ENCODE data around the gene CIC. TPM values are rescaled to one million over a fixed set of nuclear protein-coding genes. Genes with fewer than 3 reads are reported as not detected.

The CIC gene
- total and polyA plus RNA-seq, 2 of the 13 experiments (the other 11 are each of a cell fraction or from before 2014, with no cell fraction given) = 5.9 to 8.0 TPM

- ChIA-PET POLR2A (interaction anchor here (0.6 to 2.5 kb wide), 5 partner anchors 8 to 27 kb away, joined by 3 to 14 read pairs (median 12); partner anchors contain the start of gene GSK3A), CTCF (ENCODE audit: low intra/inter-chr PET ratio, low total read pairs) (interaction anchor here (1.0 kb wide), 1 partner anchor 35 kb away, joined by 3 read pairs; no protein-coding TSS in a partner anchor)
- Histone ChIP-seq H3K27me3 (ENCODE audit: control insufficient read depth in 1 of 2, insufficient read depth in 2 of 2, low read length in 2 of 2) (no peaks in the 10 kb centered on the region; a peak in 1 of 5 replicates), H4K20me1 (ENCODE audit: insufficient read depth, low read length) (peaks cover 31% of the 10 kb centered on the region), H3K4me3 (replicated peaks in 1 of 3; ENCODE audit: insufficient read depth in 1 of 3, low read depth in 2 of 3, low read length in 3 of 3) (peak within 1 kb of the TSS; percentile 95 to 99 (median 99)), H3K4me2 (ENCODE audit: low read depth, low read length) (peak within 1 kb of the TSS; percentile 93), H3K79me2 (ENCODE audit: insufficient read depth, low read length) (peaks cover 38% of the 10 kb centered on the region), H3K4me1 (ENCODE audit: insufficient read depth, low read length) (peaks cover 65% of the 10 kb centered on the region), H2AFZ (ENCODE audit: low read length) (peak within 1 kb of the TSS; percentile 15), H3K9ac (ENCODE audit: insufficient read depth, low read depth, low read length) (peak within 1 kb of the TSS; percentile 100), H3K27ac (ENCODE audit: extremely low read length, insufficient read depth, low read length) (peak within 1 kb of the TSS; percentile 100), H3K9me3 (ENCODE audit: low read length) (no peaks in the 10 kb centered on the region), H3K36me3 (replicated peaks in 1 of 2; ENCODE audit: control insufficient read depth in 1 of 2, insufficient read depth in 2 of 2, low read length in 2 of 2) (peaks cover 0 to 15% of the 10 kb centered on the region in 2 experiments; a peak in 3 of 5 replicates)
- 0% methylated on average over 21 of the region's 75 CpGs for WGBS (ENCODE audit: low lambda C conversion rate)
- DNase-seq (ENCODE audit: low spot score) (peak; percentile 74), ATAC-seq (peak; percentile 61), FAIRE-seq (no peak)
- intact Hi-C loops (cut with micrococcal nuclease; ENCODE audit: unreplicated experiment) (no loop called here), in situ Hi-C loops (cut with HindIII; ENCODE audit: extremely low pct_ligation_motif_present, low pct_unique_long_range_greater_than_20kb) (loop anchor here (5.0 kb wide), 1 partner anchor 32 kb away; no protein-coding TSS in a partner anchor)
- no TSS peak for BruUV-seq (replicated peaks)
- TF ChIP-seq ZNF709 (CRISPR knock-in tag; IDR thresholded peaks at IDR 0.05) (no peak), MTF1 (CRISPR knock-in tag; IDR thresholded peaks at IDR 0.05) (no peak), CREB1 (IDR thresholded peaks at IDR 0.05) (peak; percentile 88), CREB1 (CRISPR knock-in tag; IDR thresholded peaks at IDR 0.05) (peak; percentile 50; the same call in 1 of the 2 replicates), TCF7L2 (IDR thresholded peaks at IDR 0.05; ENCODE audit: low read depth, low read length) (no peak), ZNF33B (CRISPR knock-in tag; IDR thresholded peaks at IDR 0.05) (no peak; the same call in 1 of the 2 replicates), NCOA1 (CRISPR knock-in tag; IDR thresholded peaks at IDR 0.05) (no peak), ZNF879 (CRISPR knock-in tag; IDR thresholded peaks at IDR 0.05) (no peak), SNRNP70 (IDR thresholded peaks at IDR 0.05; ENCODE audit: low read depth, low read length) (no peak), SALL2 (CRISPR knock-in tag; IDR thresholded peaks at IDR 0.05) (0 out of 2 replicates have a peak, but pooled peaks have one; percentile 30), ZNF24 (IDR thresholded peaks at IDR 0.05) (no peak), MAZ (IDR thresholded peaks at IDR 0.05; ENCODE audit: borderline replicate concordance, low read depth, low read length) (peak; percentile 90), MAZ (CRISPR knock-in tag; IDR thresholded peaks at IDR 0.05; ENCODE audit: low read depth) (peak; percentile 62; the same call in 1 of the 2 replicates), HNF4G (IDR thresholded peaks at IDR 0.05; ENCODE audit: borderline replicate concordance, low read depth, low read length) (0 out of 2 replicates have a peak, but pooled peaks have one; percentile 3), HNF4G (CRISPR knock-in tag; IDR thresholded peaks at IDR 0.05; ENCODE audit: borderline replicate concordance, low read depth) (no peak), ZNF253 (CRISPR knock-in tag; IDR thresholded peaks at IDR 0.05; ENCODE audit: borderline replicate concordance) (no peak), FLYWCH1 (CRISPR knock-in tag; IDR thresholded peaks at IDR 0.05) (no peak), GABPB1 (CRISPR knock-in tag; IDR thresholded peaks at IDR 0.05) (peak; percentile 50; the same call in 1 of the 2 replicates), TAF15 (IDR thresholded peaks at IDR 0.05; ENCODE audit: low read depth, low read length, poor library complexity, severe bottlenecking) (no peak), ZC3H13 (CRISPR knock-in tag; IDR thresholded peaks at IDR 0.05) (no peak)
- TF ChIP-seq, protein P1, sequence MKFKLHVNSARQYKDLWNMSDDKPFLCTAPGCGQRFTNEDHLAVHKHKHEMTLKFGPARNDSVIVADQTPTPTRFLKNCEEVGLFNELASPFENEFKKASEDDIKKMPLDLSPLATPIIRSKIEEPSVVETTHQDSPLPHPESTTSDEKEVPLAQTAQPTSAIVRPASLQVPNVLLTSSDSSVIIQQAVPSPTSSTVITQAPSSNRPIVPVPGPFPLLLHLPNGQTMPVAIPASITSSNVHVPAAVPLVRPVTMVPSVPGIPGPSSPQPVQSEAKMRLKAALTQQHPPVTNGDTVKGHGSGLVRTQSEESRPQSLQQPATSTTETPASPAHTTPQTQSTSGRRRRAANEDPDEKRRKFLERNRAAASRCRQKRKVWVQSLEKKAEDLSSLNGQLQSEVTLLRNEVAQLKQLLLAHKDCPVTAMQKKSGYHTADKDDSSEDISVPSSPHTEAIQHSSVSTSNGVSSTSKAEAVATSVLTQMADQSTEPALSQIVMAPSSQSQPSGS (CRISPR knock-in tag; IDR thresholded peaks at IDR 0.05) = peak; percentile 75; the same call in 1 of the 2 replicates
- TF ChIP-seq, protein P2, sequence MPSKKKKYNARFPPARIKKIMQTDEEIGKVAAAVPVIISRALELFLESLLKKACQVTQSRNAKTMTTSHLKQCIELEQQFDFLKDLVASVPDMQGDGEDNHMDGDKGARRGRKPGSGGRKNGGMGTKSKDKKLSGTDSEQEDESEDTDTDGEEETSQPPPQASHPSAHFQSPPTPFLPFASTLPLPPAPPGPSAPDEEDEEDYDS (CRISPR knock-in tag; IDR thresholded peaks at IDR 0.05) = peak; percentile 97
These were observed 13.9 kb upstream of the CIC start, which contains the start of gene ERF for GRCh38 chr19:42254850-42255765. Gene ERF (minus strand): TSS chr19:42255128. CDS start chr19:42254999, 129 bp downstream.
